KMS-11 (cell line): ENCODE measurements around the gene VSTM5.

Experiments
- H2AFZ ChIP-seq: fragments of 200-600 bp; sonication (generic); 2 replicates; pipeline ENCODE4 v1.6.1; 2016; ENCODE audit warnings: antibody characterized with exemption, mixed run types, low read depth
- H3K27ac ChIP-seq: fragments of 200-600 bp; sonication (generic); 2 replicates; pipeline ENCODE4 v1.6.1; 2016; ENCODE audit warnings: mild to moderate bottlenecking, mixed run types
- H3K27me3 ChIP-seq: fragments of 200-600 bp; sonication (generic); 2 replicates; pipeline ENCODE4 v1.6.1; 2017; ENCODE audit warnings: mild to moderate bottlenecking, low read depth, mixed run types, moderate library complexity; ENCODE audit not compliant: insufficient read depth
- H3K36me3 ChIP-seq: fragments of 200-600 bp; sonication (generic); 2 replicates; pipeline ENCODE4 v1.6.1; 2017; ENCODE audit warnings: mild to moderate bottlenecking, mixed run types; ENCODE audit not compliant: insufficient read depth
- H3K4me1 ChIP-seq: fragments of 200-600 bp; sonication (generic); 2 replicates; pipeline ENCODE4 v1.6.1; 2016; ENCODE audit warnings: mild to moderate bottlenecking, low read depth, mixed run types; ENCODE audit not compliant: poor library complexity, severe bottlenecking
- H3K4me2 ChIP-seq: fragments of 200-600 bp; sonication (generic); 2 replicates; pipeline ENCODE4 v1.7.0; 2016; ENCODE audit warnings: mild to moderate bottlenecking, mixed run types
- H3K4me3 ChIP-seq: fragments of 200-600 bp; sonication (generic); IDR thresholded peaks from 2 replicates; pipeline ENCODE4 v1.6.1; 2017; ENCODE audit warnings: low read depth, low read length, mixed read lengths; ENCODE audit not compliant: insufficient read depth
- H3K79me2 ChIP-seq: fragments of 200-600 bp; sonication (generic); 2 replicates; pipeline ENCODE4 v1.6.1; 2016; ENCODE audit warnings: low read depth, mixed run types; ENCODE audit not compliant: insufficient read depth
- H3K9ac ChIP-seq: fragments of 200-600 bp; sonication (generic); 2 replicates; pipeline ENCODE4 v1.6.1; 2016; ENCODE audit warnings: mild to moderate bottlenecking, mixed run types
- H4K20me1 ChIP-seq: fragments of 200-600 bp; sonication (generic); 2 replicates; pipeline ENCODE4 v1.6.1; 2016; ENCODE audit warnings: mild to moderate bottlenecking, mixed run types; ENCODE audit not compliant: insufficient read depth
- TF ChIP-seq, protein P1 (sequence below): fragments of 200-600 bp; sonication (generic); conservative IDR thresholded peaks from 2 replicates; pipeline ENCODE4 v1.6.1; 2017; ENCODE audit warnings: low read depth, mild to moderate bottlenecking, antibody characterized with exemption, low read length, moderate library complexity, mixed read lengths

VSTM5 gene

GRCh38 chr11:93770160-93770559, 80.3 kb downstream of the VSTM5 start:
- TF ChIP-seq, protein P1, sequence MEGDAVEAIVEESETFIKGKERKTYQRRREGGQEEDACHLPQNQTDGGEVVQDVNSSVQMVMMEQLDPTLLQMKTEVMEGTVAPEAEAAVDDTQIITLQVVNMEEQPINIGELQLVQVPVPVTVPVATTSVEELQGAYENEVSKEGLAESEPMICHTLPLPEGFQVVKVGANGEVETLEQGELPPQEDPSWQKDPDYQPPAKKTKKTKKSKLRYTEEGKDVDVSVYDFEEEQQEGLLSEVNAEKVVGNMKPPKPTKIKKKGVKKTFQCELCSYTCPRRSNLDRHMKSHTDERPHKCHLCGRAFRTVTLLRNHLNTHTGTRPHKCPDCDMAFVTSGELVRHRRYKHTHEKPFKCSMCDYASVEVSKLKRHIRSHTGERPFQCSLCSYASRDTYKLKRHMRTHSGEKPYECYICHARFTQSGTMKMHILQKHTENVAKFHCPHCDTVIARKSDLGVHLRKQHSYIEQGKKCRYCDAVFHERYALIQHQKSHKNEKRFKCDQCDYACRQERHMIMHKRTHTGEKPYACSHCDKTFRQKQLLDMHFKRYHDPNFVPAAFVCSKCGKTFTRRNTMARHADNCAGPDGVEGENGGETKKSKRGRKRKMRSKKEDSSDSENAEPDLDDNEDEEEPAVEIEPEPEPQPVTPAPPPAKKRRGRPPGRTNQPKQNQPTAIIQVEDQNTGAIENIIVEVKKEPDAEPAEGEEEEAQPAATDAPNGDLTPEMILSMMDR: no peak
- no peaks in the 10 kb centered on the region for H3K27me3 ChIP-seq
- H4K20me1 ChIP-seq: no peaks in the 10 kb centered on the region
- no peak overlapping the region for H2AFZ ChIP-seq
- H3K4me2 ChIP-seq: no peak overlapping the region
- H3K79me2 ChIP-seq: no peaks in the 10 kb centered on the region
- H3K4me1 ChIP-seq: no peaks in the 10 kb centered on the region
- no peaks in the 10 kb centered on the region for H3K36me3 ChIP-seq
- H3K27ac ChIP-seq: no peak overlapping the region
- H3K4me3 ChIP-seq: no peak overlapping the region
- no peak overlapping the region for H3K9ac ChIP-seq
